ENCODE results near the gene NDUFB11.
"Not testable (repeated sequence)": the region's sequence is repeated elsewhere in the genome, so short reads cannot be mapped to it uniquely, and the experiment has no call there.

The NDUFB11 gene

DNA sequence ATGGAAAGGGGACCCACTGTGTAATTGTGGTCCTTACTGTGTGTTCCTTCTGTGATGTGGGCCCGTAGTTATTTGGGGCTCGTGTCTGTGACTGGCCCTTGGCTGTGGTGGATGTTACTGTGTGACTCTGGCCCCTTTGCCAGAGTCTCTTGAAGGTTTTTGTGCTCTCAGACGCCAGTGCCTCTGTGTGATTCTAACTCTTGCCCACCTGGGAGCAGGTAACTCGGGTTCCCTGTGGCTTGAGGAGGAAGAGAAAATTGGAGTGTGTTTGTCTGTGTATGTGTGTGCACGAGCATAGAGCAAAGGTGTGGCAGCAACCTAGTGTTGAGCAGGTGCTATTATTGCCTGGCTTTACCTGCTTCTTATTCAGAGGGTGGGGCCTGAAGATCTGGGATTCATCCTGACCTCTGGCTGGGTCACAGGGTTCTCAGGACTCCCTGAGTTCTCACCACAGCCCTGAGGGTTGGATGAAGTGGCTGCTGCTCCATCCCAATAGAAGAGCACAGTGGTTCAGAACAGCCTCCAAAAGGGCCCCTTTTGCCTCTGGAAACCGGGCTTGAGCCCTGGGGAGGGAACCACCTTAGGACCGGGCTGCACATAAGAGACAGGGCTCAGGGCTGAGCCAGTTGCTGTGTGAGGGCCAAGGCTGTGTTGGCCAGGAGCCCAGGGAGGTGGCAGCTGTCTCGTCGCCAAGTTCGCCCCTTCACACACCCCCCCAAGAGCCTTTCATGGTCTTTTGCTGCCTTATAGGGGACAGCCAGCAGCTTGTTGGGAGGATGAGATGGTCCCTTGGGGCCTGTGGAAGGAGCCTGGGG is 1.8 kb upstream of the NDUFB11 start:
- H3K27me3 ChIP-seq (ENCODE audit: control insufficient read depth, insufficient read depth, low read length), result no peaks in the 10 kb centered on the region
- no CpG with 5 or more reads among the region's 10 CpGs for WGBS (ENCODE audit: insufficient coverage, insufficient read length)
- H3K4me3 ChIP-seq (ENCODE audit: low read length), result peak overlapping the region; percentile 100; the same call in 1 of the 2 replicates
- peaks cover 10% of the 10 kb centered on the region; the same call in 1 of the 2 replicates for H3K36me3 ChIP-seq (ENCODE audit: control insufficient read depth, insufficient read depth, low read length)
- no peak for DNase-seq (ENCODE audit: low read depth, low spot score)
- H3K9me3 ChIP-seq (ENCODE audit: control insufficient read depth, insufficient read depth, low read length), result no peaks in the 10 kb centered on the region
- no peak overlapping the region for H3K27ac ChIP-seq (ENCODE audit: low read length)
- H3K4me1 ChIP-seq (ENCODE audit: control insufficient read depth, insufficient read depth, low read length), result peaks cover 5% of the 10 kb centered on the region; the same call in 1 of the 2 replicates

DNA sequence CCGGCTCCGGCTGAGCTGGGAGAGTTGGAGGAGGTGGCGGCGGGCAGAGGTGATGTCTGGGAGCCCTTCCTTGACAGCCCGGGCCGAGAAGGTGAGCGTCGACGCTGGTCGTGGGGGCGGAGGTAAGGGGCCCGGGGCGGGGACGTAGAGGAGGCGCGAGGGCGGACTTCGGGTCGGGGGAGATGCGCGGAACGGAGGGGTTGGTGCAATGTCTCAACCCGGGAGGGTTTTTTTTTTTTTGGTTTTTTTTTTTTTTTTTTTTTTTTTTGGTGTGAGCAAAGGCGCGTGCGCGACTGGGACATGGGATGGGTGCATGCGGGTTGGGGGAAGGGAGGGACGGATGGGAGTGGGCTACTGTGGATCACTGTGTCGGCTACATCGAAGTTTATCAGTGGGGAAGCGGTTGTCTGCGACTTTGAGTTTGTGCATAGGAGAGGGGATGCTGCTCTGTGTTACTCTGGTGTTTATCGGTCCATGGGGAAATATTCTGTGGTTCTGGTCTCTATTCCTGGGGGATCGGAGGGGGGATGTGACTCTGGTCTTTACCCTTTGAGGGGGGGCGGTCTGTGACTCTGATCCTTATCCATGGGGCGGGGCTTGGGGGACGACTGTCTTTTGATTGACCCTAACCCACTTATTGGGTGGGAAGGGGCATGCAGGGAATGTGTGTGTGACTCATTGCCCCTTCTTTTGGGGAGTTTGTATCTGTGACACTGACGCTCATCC is 1.1 kb upstream of the NDUFB11 start:
- Histone ChIP-seq H3K36me3 (ENCODE audit: control insufficient read depth, insufficient read depth, low read length) (peaks cover 10% of the 10 kb centered on the region; the same call in 1 of the 2 replicates), H3K27ac (ENCODE audit: low read length) (no peak overlapping the region), H3K27me3 (ENCODE audit: control insufficient read depth, insufficient read depth, low read length) (no peaks in the 10 kb centered on the region), H3K9me3 (ENCODE audit: control insufficient read depth, insufficient read depth, low read length) (no peaks in the 10 kb centered on the region), H3K4me1 (ENCODE audit: control insufficient read depth, insufficient read depth, low read length) (peaks cover 5% of the 10 kb centered on the region; the same call in 1 of the 2 replicates), H3K4me3 (ENCODE audit: low read length) (peak overlapping the region; percentile 100; the same call in 1 of the 2 replicates)
- no peak for DNase-seq (ENCODE audit: low read depth, low spot score)
- no CpG with 5 or more reads among the region's 39 CpGs for WGBS (ENCODE audit: insufficient coverage, insufficient read length)

DNA sequence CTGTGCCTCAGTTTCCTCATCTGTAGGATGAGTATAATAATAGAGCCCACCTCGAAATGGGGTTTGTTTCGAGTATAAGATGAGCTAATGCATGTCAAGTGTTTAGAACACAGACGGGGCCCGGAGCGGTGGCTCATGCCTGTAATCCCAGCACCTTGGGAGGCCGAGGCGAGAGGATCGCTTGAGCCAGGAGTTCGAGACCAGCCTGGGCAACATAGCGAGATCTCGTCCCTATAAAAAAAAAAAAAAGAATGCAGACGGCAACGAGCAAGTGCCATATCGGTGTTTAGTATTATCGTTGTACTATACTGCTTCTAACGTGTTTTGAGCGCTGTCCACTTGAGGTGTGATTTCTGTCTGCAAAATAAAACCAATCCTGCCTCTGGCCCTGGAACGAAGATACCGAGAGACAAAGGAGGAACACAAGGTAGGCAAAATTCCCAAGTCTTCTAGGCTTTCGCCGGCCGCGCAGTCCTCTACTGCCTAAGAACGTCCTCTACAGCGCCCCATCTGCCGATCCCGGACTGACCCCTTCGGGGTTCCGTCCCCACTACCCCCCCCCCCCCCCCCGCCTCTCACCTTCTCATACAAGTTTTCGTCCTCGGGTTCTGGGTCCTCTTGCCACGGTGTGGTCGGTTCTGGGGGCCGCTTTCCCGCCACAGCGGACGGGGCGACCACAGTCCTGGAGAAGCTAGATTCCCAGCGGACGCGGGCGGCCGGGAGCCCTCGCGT is 442 bp downstream of the NDUFB11 start:
- Histone ChIP-seq H3K36me3 (ENCODE audit: control insufficient read depth, insufficient read depth, low read length) (peaks cover 10% of the 10 kb centered on the region; the same call in 1 of the 2 replicates), H3K27ac (ENCODE audit: low read length) (no peak overlapping the region), H3K4me1 (ENCODE audit: control insufficient read depth, insufficient read depth, low read length) (peaks cover 5% of the 10 kb centered on the region; the same call in 1 of the 2 replicates), H3K27me3 (ENCODE audit: control insufficient read depth, insufficient read depth, low read length) (no peaks in the 10 kb centered on the region), H3K9me3 (ENCODE audit: control insufficient read depth, insufficient read depth, low read length) (no peaks in the 10 kb centered on the region), H3K4me3 (ENCODE audit: low read length) (peak overlapping the region; percentile 83; the same call in 1 of the 2 replicates)
- WGBS (ENCODE audit: insufficient coverage, insufficient read length), result no CpG with 5 or more reads among the region's 46 CpGs
- DNase-seq (ENCODE audit: low read depth, low spot score), result no peak

DNA sequence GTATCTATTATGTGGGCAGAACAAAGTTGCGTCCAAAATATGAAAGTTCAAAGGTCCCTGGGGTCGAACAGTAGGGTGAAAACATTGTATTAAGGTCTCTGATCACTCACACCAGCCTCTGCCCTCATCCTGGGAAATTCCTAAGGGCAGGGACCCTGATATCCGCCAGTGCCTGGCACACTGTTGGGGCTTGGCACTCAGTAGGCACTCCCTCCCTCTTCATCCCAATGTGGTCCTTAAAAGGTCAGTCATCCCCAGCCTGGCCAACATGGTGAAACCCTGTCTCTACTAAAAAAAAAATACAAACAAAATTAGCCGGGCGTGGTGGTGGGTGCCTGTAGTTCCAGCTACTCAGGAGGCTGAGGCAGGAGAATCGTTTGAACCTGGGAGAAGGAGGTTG is 6.3 kb downstream of the NDUFB11 start:
- Histone ChIP-seq H3K9me3 (ENCODE audit: control insufficient read depth, insufficient read depth, low read length) (no peaks in the 10 kb centered on the region), H3K27me3 (ENCODE audit: control insufficient read depth, insufficient read depth, low read length) (no peaks in the 10 kb centered on the region), H3K4me1 (ENCODE audit: control insufficient read depth, insufficient read depth, low read length) (no peaks in the 10 kb centered on the region), H3K4me3 (ENCODE audit: low read length) (no peak overlapping the region), H3K36me3 (ENCODE audit: control insufficient read depth, insufficient read depth, low read length) (peaks cover 10% of the 10 kb centered on the region; the same call in 1 of the 2 replicates), H3K27ac (ENCODE audit: low read length) (no peak overlapping the region)
- DNase-seq (ENCODE audit: low read depth, low spot score), result no peak
- WGBS (ENCODE audit: insufficient coverage, insufficient read length), result no CpG with 5 or more reads among the region's 6 CpGs

DNA sequence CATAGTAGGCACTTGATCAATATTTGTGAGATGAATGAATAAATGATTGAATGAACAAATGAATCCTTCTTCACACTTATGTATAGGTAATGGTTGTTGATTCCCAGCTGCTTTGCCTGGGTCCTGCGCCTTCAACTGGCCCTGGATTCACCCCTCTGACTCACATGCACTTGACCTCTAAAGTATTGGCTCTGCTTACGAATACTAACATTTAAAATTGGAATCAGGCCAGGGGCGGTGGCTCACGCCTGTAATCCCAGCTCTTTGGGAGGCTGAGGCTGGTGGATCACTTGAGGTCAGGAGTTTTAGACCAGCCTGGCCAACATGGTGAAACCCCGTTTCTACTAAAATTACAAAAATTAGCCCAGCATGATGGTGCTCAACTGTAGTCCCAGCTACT is 8.9 kb downstream of the NDUFB11 start:
- H3K4me1 ChIP-seq (ENCODE audit: control insufficient read depth, insufficient read depth, low read length); H3K27ac ChIP-seq (ENCODE audit: low read length); H3K36me3 ChIP-seq (ENCODE audit: control insufficient read depth, insufficient read depth, low read length); DNase-seq (ENCODE audit: low read depth, low spot score); H3K9me3 ChIP-seq (ENCODE audit: control insufficient read depth, insufficient read depth, low read length); H3K4me3 ChIP-seq (ENCODE audit: low read length); H3K27me3 ChIP-seq (ENCODE audit: control insufficient read depth, insufficient read depth, low read length): not testable (repeated sequence)
- no CpG with 5 or more reads among the region's 5 CpGs for WGBS (ENCODE audit: insufficient coverage, insufficient read length)

DNA sequence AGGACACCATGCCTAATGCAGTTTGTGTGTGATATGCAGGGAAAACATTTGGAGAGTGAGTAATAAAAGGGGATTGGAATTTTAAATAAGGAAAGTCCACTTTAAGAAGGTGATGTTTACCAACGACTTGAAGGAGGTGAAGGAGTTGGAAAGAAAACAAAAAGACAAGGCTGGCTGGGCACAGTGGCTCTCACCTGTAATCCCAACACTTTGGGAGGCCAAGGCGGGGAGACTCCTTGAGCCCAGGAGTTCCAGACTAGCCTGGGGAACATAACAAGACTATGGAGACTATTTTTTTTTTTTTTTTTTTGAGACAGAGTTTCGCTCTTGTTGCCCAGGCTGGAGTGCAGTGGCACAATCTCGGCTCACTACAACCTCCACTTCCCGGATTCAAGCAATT is 11.0 kb downstream of the NDUFB11 start:
- H3K9me3 ChIP-seq (ENCODE audit: control insufficient read depth, insufficient read depth, low read length), result no peaks in the 10 kb centered on the region
- no peak overlapping the region for H3K4me3 ChIP-seq (ENCODE audit: low read length)
- DNase-seq (ENCODE audit: low read depth, low spot score), result no peak
- no peaks in the 10 kb centered on the region for H3K27me3 ChIP-seq (ENCODE audit: control insufficient read depth, insufficient read depth, low read length)
- H3K4me1 ChIP-seq (ENCODE audit: control insufficient read depth, insufficient read depth, low read length), result no peaks in the 10 kb centered on the region
- H3K27ac ChIP-seq (ENCODE audit: low read length), result no peak overlapping the region
- H3K36me3 ChIP-seq (ENCODE audit: control insufficient read depth, insufficient read depth, low read length), result no peaks in the 10 kb centered on the region
- WGBS (ENCODE audit: insufficient coverage, insufficient read length), result no CpG with 5 or more reads among the region's 5 CpGs

DNA sequence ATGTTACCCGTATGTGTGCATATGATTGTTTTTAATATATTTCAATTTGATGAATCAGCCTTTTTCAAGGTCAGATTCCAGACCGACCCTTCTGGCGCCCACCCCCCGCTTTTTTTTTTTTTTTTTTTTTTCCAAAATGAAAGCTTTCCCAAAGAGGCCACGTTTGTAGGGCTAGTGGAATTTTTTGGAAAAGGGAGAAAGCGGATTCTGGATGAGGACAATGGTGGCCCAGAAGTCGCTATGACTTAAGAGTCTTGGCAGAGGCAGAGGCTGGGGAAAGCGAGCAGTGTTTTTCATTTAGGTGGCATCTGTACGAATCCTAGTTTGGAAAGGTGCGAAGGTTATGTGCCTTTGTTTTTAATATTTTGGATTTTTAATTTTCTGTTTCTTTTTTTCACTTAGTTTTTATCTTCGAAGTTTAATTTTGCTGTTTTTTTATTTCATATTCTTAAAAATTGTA is 14.6 kb downstream of the NDUFB11 start:
- Histone ChIP-seq H3K4me1 (ENCODE audit: control insufficient read depth, insufficient read depth, low read length) (no peaks in the 10 kb centered on the region), H3K27me3 (ENCODE audit: control insufficient read depth, insufficient read depth, low read length) (no peaks in the 10 kb centered on the region), H3K36me3 (ENCODE audit: control insufficient read depth, insufficient read depth, low read length) (no peaks in the 10 kb centered on the region), H3K9me3 (ENCODE audit: control insufficient read depth, insufficient read depth, low read length) (no peaks in the 10 kb centered on the region), H3K4me3 (ENCODE audit: low read length) (no peak overlapping the region; the same call in 1 of the 2 replicates), H3K27ac (ENCODE audit: low read length) (no peak overlapping the region)
- WGBS (ENCODE audit: insufficient coverage, insufficient read length), result no CpG with 5 or more reads among the region's 11 CpGs
- no peak for DNase-seq (ENCODE audit: low read depth, low spot score)

DNA sequence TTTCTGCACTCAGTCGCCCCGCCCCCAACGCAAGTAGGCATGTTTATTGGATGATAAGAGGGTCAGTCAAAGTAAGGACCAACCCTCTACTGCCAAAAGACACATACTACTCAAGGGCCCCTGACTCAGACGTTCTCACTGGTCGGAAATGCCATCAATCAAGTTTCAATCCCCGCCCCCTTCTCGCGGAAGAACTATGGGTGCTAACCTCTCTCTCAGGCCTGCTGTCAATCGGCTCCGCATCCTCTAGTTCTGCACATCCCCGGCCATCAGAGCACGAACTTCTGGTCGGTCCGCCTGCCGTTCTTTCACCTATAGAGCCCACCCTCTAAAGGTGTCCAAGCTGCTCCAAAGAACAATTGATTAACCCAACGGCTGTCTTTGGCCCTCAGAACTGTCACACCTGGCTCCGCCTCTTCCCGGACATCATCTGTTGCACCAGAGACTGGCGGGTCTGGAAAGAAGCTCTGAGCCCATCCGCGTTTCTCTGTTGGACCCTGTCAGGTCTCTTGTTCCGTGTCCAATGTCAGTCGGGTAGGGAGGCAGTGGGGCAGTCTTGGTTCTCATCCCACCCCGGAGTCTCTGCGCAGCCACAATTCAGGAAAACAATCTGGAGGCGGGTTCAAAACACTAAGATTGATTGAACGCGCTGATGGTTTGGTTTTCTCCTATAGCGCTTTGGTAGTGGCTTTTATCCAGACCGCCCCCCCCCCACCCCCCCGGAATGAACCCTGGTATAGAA is 15.2 kb downstream of the NDUFB11 start:
- Histone ChIP-seq H3K36me3 (ENCODE audit: control insufficient read depth, insufficient read depth, low read length) (no peaks in the 10 kb centered on the region), H3K27me3 (ENCODE audit: control insufficient read depth, insufficient read depth, low read length) (no peaks in the 10 kb centered on the region), H3K27ac (ENCODE audit: low read length) (no peak overlapping the region), H3K9me3 (ENCODE audit: control insufficient read depth, insufficient read depth, low read length) (no peaks in the 10 kb centered on the region), H3K4me3 (ENCODE audit: low read length) (peak overlapping the region; percentile 79; the same call in 1 of the 2 replicates), H3K4me1 (ENCODE audit: control insufficient read depth, insufficient read depth, low read length) (no peaks in the 10 kb centered on the region)
- no CpG with 5 or more reads among the region's 31 CpGs for WGBS (ENCODE audit: insufficient coverage, insufficient read length)
- DNase-seq (ENCODE audit: low read depth, low spot score), result peak; percentile 76

DNA sequence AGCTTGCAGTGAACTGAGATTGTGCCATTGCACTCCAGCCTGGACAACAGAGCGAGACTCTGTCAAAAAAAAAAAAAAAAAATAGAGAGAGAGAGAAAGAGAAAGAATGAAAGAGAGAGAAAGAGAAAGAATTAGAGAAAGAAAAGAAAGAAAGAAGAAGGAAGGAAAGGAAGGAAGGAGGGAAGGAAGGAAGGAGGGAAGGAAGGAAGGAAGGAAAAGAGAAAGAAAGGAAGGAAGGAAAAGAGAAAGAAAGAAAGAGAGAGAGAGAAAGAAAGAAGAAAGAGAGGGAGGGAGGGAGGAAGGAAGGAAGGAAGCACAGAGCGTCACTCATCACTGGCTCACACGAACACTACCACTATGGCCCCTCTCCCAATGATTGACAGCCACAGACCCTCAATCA is 20.0 kb downstream of the NDUFB11 start:
- not testable (repeated sequence) for H3K27ac ChIP-seq (ENCODE audit: low read length); H3K27me3 ChIP-seq (ENCODE audit: control insufficient read depth, insufficient read depth, low read length); H3K4me3 ChIP-seq (ENCODE audit: low read length); H3K4me1 ChIP-seq (ENCODE audit: control insufficient read depth, insufficient read depth, low read length); DNase-seq (ENCODE audit: low read depth, low spot score); H3K9me3 ChIP-seq (ENCODE audit: control insufficient read depth, insufficient read depth, low read length); H3K36me3 ChIP-seq (ENCODE audit: control insufficient read depth, insufficient read depth, low read length)
- no CpG with 5 or more reads among the region's 3 CpGs for WGBS (ENCODE audit: insufficient coverage, insufficient read length)

Measured in iPS DF 6.9 (cell line).